ENCODE results near the gene PNPLA5.

DNA sequence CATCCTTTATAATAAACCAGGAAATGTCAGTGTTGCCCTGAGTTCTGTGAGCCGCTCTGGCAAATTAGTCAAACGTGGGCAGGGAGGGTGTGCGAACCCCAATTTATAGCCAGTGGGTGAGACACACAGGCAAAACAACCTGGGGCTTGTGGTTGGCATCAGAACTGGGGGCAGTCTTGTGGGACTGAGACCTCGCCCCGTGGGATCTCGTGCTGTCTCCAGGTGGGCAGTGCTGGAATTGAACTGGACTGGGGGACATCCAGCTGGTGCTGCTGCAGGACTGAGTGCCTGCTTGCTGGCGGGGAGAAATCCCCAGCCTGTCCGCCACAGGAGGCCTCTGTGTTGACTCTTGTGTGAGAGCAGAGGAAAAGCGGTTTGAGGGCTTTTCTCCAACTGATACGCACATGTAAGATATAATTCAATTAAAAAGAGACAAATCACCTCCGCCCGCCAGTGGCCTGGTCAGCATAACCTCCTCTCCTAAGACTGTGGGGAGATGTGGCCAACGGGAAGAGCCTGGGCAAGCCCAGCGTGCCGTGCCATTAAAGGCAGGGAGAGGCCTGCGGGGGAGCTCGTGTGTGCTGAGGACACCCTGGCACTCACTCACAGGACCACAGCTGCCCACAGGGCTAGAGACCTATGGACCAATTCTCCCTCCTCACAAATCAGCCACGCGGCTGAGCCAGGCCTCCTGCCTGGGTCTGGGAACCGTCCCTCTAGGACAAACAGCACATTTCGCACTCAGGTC lies 47.9 kb downstream of the PNPLA5 start:
- TF ChIP-seq, protein P1, sequence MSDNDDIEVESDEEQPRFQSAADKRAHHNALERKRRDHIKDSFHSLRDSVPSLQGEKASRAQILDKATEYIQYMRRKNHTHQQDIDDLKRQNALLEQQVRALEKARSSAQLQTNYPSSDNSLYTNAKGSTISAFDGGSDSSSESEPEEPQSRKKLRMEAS (IDR thresholded peaks at IDR 0.05): no peak
- TF ChIP-seq, protein P2, sequence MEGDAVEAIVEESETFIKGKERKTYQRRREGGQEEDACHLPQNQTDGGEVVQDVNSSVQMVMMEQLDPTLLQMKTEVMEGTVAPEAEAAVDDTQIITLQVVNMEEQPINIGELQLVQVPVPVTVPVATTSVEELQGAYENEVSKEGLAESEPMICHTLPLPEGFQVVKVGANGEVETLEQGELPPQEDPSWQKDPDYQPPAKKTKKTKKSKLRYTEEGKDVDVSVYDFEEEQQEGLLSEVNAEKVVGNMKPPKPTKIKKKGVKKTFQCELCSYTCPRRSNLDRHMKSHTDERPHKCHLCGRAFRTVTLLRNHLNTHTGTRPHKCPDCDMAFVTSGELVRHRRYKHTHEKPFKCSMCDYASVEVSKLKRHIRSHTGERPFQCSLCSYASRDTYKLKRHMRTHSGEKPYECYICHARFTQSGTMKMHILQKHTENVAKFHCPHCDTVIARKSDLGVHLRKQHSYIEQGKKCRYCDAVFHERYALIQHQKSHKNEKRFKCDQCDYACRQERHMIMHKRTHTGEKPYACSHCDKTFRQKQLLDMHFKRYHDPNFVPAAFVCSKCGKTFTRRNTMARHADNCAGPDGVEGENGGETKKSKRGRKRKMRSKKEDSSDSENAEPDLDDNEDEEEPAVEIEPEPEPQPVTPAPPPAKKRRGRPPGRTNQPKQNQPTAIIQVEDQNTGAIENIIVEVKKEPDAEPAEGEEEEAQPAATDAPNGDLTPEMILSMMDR (IDR thresholded peaks at IDR 0.05; ENCODE audit: control extremely low read depth in 1 of 3, insufficient read depth in 1 of 3, low read depth in 1 of 3, low read length in 3 of 3): no peak
- no peak for TF ChIP-seq HDAC2 (IDR thresholded peaks at IDR 0.05; ENCODE audit: borderline replicate concordance in 1 of 2, low read depth in 2 of 2, low read length in 2 of 2)
- no peak for TF ChIP-seq CEBPB (IDR thresholded peaks at IDR 0.05; ENCODE audit: low read depth, low read length)
- no peak for TF ChIP-seq TEAD4 (IDR thresholded peaks at IDR 0.05; ENCODE audit: low read depth, low read length)
